T1000 (cell line): Measurements from ENCODE around the gene PDE4A.
A peak's percentile ranks its signal among the peaks of the same experiment; 100 is the strongest.
"Not testable (repeated sequence)": the region's sequence is repeated elsewhere in the genome, so short reads cannot be mapped to it uniquely, and the experiment has no call there.

Experiments used
- DNase-seq: peaks from one replicate; lab custom pipeline; 2025; ENCODE audit warnings: mixed read lengths; lab: John Stamatoyannopoulos, UW

Gene PDE4A

DNA sequence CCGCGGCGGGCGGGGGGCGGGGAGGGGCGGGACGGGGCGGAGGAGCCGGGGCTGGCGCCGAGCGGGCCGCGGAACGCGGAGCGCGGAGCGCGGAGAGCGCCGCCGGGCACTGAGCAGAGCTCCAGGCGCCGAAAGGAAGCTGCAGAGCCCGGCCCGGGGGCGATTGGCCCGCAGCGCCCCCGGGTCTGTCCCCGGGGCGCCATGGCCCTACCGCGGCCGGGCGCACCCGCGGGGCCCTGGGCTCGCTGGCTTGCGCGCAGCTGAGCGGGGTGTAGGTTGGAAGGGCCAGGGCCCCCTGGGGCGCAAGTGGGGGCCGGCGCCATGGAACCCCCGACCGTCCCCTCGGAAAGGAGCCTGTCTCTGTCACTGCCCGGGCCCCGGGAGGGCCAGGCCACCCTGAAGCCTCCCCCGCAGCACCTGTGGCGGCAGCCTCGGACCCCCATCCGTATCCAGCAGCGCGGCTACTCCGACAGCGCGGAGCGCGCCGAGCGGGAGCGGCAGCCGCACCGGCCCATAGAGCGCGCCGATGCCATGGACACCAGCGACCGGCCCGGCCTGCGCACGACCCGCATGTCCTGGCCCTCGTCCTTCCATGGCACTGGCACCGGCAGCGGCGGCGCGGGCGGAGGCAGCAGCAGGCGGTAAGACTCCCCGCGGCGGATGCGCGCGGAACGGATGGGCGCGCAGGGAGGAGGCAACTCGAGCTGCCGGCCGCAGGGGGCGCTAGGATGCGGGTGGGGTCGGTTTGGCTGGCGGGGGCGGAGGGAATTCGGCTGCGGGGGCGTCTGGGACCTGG, at the start of gene PDE4A:
Gene PDE4A (plus strand): TSS at position 95 of the 796 bp plus-strand sequence. CDS start 227 bp downstream, at position 322.
- no peak for DNase-seq

DNA sequence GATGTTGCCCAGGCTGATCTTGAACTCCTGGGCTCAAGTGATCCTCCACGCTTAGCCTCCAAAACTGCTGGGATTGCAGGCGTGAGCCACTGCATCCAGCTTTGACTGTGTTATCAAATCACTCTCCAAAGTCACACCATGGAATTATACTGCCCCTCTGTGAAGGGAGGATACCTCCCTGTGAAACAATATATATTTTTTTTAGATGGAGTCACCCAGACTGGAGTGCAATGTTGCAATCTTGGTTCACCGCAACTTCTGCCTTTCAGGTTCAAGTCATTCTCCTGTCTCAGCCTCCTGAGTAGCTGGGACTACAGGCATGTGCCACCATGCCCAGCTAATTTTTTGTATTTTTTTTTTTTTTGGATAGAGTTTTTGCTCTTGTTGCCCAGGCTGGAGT, 47.6 kb upstream of the PDE4A start:
- DNase-seq: no peak

DNA sequence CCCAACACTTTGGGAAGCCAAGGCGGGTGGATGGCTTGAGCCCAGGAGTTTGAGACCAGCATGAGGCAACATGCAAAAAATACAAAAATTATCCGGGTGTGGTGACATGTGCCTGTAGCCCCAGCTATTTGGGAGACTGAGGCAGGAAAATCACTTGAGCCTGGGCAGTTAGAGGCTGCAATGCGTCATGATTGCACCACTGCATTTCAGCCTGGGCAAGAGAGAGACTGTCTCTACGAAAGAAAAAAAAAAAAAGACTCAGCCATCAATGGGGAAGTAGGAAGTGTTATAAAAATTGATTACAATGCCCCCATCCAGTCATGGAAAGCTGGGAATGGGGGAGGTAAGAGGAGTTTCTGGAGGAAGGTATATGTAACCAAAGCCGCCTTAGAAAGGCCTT, 45.4 kb upstream of the PDE4A start:
- no peak for DNase-seq

DNA sequence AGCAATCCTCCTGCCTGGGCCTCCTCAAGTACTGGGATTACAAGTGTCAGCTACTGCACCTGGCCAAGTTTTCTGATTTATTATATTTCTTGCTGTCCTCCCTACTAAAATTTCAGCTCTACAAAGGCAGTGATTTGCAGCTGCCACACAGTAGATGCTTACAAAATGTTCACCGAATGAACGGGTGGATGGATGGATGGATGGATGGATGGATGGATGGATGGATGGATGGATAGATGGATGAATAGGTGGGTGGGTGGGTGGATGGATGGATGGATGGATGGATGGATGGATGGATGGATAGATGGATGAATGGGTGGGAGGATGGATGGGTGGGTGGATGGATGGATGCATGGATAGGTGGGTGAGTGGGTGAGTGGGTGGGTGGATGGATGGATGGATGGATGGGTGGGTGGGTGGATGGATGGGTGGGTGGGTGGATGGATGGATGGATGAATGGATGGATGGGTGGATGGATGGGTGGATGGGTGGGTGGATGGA, 43.1 kb upstream of the PDE4A start:
- DNase-seq: not testable (repeated sequence)

DNA sequence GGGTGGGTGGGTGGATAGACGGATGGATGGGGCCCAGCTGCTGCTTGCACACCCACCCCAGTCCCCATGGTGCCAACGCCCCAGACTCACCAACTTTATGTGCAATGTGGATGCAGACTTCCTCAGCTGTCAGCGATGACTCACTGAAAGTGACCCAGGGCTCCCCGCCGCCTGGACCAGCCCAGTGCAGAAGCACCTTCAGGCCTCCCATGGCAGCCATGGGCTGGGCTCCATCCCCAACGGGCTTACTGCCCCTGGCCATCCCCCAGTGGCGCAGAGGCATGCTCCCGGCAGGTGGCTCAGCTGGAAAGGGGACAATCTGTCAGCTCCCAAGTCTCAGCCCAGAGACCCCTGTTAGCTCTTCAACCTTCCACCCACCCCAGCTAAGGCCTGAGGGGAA, 42.2 kb upstream of the PDE4A start:
- DNase-seq: no peak

DNA sequence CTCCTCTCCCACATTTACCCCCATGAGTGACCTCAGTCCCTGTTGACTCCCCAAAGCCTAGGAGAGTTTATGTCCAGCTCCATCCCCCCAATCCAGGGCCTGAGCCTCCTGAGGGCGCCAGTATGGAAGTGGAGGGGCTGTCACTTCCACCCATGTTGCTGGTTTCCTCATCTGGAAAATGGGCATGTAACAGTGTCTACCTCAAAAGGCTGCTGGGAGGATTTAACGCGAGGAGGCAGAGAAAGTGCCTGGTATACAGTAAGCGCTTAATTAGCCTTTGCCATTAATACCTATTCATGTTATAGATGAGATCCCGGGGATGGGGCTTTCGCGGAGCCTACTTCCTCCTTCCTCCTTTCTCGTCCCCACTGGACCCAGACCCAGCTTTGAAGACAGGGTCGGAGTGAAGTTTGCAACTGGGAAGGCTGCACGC, 40.4 kb upstream of the PDE4A start:
- no peak for DNase-seq

DNA sequence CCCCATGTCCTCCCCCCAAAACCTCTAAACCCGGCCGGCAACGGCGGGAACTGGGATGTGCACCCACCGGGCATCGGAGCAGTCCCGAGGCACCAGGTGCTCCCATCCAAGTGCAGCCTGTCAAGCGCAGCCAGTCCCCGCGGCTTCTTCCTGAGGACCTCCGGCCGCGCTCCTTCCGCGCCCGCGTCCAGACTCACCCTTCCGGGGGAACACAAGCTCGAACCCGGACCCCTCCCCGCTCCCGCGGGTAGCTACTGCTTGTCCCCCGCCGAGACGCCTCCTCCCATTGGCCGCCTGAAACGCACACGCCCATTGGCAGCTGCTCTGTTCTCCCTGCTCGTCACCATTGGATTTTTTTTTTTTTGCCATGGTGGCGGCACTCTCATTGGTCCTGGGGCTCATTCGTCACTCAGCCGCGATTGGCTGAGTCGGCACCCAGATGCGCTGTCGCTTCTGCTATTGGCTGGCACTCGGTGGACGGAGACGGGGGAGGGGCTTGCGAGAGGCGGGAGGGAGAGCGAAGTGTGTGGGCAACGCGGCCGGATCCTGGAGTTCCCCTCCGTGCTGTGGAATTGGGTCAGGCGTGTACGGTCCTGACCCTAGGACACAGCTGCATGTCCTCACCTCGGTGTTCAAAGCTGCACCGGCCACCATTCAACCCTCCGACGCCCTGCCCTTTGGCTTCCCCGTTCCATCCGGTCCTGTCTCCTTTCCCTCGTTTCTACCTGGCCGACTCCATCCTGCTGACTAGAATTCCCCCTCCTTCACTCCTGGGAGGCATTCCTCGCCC, 39.8 kb upstream of the PDE4A start, which contains the start of gene TYK2:
Gene TYK2 (minus strand): TSS at position 260 of the 790 bp plus-strand sequence. CDS start 2,166 bp downstream, outside the sequence.
- peak; percentile 96 for DNase-seq

GRCh38 chr19:10383223-10383499, 37.2 kb upstream of the PDE4A start:
- DNase-seq: not testable (repeated sequence)

DNA sequence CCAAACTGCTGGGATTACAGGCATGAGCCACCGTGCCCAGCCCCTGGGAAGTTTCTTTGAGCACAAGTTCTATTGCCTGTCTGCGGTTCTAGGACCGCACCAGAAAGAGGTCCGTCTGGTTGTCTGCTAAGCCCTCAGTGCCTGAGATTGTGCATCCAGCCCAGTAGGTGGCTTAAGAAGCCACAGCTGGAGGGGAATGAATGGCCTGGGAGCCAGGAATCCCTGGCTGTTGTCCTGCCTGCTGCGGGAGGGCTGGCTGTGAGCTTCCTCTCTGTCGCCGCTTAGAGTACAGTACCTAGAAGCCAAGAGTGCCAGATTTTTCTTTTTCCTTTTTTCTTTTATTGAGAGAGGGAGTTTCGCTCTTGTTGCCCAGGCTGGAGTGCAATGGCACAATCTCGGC, 35.8 kb upstream of the PDE4A start:
- DNase-seq: no peak

DNA sequence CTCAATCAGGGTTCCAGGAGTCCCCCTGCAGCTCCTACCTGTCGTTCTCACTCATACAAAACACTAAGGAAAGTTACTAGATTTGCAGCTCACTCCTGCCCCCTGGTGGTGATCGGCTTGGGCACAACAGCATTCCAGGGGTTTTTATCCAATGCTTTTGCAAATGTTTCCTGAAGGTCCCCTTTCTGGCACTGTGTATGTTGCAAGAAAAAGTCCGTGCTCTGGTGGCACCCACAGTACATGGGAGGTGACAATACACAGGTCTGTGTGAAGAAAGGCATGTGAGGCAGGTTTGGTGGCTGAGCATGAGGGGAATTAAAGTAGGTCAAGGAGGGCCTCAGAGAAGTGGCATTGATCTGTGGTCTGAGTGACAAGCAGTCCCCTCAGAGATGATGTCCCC, 31.4 kb upstream of the PDE4A start:
- DNase-seq: peak; percentile 63

- DNase-seq: no peak
Measured at GRCh38 chr19:10389863-10390262, 30.5 kb upstream of the PDE4A start.

DNA sequence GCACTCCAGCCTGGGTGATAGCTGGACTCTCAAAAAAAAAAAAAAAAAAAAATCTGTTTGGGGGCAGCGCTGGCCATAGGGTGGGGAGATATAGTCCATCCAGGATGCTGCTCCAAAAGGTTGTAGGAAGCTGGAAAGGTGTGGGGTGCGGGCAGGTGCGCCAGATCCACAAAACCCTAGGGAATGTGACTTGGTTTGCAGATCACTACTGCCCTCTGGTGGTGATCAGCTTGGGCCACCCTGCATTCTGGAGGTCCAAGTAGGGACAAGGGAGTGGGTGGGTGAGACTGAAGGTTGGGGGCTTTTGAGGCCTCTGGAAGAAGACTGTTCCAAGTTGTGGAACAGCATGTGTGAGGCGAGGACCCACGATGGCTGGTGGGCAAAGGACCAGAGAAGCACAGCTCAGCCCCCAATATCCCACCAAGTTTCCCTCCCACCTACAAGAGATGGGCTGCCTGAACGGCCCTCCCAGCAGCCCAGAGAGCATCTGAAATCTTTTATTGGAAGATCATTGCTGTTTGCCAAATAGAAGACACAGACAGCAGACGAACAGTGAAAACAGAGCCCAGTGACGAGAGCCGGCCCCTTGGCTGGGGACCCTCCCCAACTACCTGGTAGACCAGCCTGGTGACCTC, 29.6 kb upstream of the PDE4A start:
- no peak for DNase-seq

DNA sequence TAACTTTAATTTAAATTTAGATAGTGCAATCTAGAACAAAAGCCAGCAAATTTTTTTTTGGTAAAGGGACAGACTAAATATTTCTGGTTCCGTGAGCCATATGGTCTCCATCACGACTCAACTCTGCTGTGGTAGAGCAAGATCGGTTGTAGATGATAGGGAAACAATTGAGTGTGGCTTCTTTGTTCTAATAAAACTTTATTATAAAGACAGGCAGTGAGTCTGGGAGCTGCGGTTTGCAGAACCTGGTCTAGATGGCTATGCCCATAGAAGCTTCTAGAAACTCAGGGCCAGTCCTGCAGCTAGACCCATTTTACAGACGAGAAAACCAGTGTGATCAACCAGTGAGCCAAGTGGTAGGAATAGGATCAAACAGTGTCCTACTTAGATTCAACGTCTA, 28.2 kb upstream of the PDE4A start:
- DNase-seq: no peak

GRCh38 chr19:10393137-10393536, 27.2 kb upstream of the PDE4A start:
- DNase-seq: no peak

DNA sequence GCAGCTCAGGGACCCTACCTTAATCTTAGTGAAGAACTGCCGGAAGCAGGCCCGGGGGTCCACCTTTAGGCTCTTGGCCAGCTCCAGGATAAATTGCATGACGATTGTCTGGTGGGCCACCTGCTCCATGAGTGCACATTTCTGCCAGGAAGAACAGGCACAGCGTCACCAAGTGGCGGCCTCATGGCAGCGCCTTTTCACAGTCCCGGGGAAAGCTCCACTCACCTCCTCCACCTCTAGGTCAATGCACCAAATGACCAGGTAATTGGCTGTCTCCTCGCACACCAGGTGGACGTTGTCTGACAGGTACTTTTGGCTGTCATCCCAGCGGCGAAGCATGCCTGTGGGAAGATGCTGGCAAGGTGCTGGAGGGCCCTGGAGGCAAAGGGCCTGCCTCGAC, 25.3 kb upstream of the PDE4A start:
- DNase-seq: no peak

DNA sequence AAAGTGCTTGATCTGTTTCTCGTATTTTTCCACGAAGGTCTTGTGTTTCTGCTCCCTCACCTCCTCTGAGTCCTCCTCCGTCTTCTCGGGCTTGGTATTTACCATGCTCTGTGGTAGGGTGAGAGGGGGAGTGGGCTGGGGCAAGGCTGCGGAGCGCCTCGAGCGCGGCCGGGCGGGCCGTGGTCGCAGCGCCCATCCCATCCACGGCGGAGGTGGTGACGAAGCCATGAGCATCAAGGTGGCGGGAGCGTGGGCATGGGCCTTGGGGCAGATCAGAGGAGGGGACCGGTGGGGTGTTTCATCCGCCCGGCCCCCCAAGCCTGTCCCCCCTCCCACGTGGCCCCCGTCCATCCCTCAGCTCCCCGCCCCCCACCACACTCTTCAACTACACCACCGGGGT, 24.9 kb upstream of the PDE4A start:
- DNase-seq: no peak

GRCh38 chr19:10395917-10396316, 24.4 kb upstream of the PDE4A start:
- DNase-seq: no peak

- DNase-seq: no peak
Measured at GRCh38 chr19:10398819-10399218, 21.5 kb upstream of the PDE4A start.

GRCh38 chr19:10399340-10399739, 21.0 kb upstream of the PDE4A start:
- DNase-seq: not testable (repeated sequence)

- no peak for DNase-seq
Measured at GRCh38 chr19:10399878-10400277, 20.5 kb upstream of the PDE4A start.

DNA sequence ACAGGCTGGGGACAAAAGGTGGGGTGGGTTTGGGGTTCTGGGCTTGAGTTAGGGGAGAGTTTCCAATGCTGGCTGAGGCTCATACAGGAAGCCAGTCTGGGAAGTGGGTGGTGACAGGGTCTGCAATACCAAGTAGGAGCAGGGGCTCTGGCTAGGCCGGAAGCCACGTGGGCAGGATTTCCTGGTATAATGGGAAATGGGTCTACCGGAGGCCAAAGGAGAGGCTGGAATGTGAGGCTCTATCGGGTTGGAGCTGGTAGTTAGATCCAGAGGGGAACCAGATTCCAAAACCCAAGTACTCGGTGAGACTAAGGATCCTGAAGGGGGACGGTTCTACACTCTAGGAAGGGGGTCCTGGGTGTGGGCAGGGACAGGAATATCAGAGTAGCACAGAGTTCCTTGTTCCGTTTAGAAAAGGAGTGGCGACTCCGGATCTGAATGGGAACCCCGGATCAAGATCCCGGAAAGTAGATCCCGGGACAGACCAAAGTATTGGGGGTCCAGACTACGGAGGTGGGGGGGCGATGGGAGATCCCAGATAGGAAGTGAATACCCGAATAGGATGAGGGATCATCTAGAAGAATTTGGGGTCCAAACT, 17.8 kb upstream of the PDE4A start:
- DNase-seq: no peak
